BJ (cell line): ENCODE results near the gene RB1. TPM values are rescaled to one million over a fixed set of nuclear protein-coding genes. Genes with fewer than 3 reads are reported as not detected.

Experiments
- CTCF ChIA-PET: fragments of 350-600 bp; formaldehyde crosslinking; extraction: SDS; loops from one replicate; lab custom pipeline; 2021; ENCODE audit warnings: antibody characterized with exemption, inconsistent platforms; lab: Yijun Ruan, JAX
- POLR2A ChIA-PET: fragments of 300-600 bp; sonication (Branson Sonifier 250); formaldehyde crosslinking; extraction: SDS; loops from one replicate; lab custom pipeline; 2021; ENCODE audit warnings: antibody characterized with exemption; lab: Charles Lee
- DNase-seq: peaks from one replicate; pipeline ENCODE4 v3.0.0-alpha.2; 2011; ENCODE audit warnings: low read depth
- H3K27me3 ChIP-seq: 2 replicates; pipeline ENCODE4 v1.6.0; 2011; ENCODE audit warnings: low read length; ENCODE audit not compliant: control insufficient read depth, insufficient read depth
- H3K36me3 ChIP-seq: 2 replicates; pipeline ENCODE4 v1.5.1; 2011; ENCODE audit warnings: low read length; ENCODE audit not compliant: control insufficient read depth, insufficient read depth
- H3K4me3 ChIP-seq: 2 replicates; pipeline ENCODE4 v1.5.1; 2011; ENCODE audit warnings: low read depth, mild to moderate bottlenecking, control low read depth, low read length
- CTCF ChIP-seq: IDR thresholded peaks from 2 replicates; pipeline ENCODE4 v1.5.1; 2011; ENCODE audit warnings: low read depth, mild to moderate bottlenecking, control low read depth, inconsistent platforms, low read length, moderate library complexity; ENCODE audit not compliant: insufficient read depth
- polyA plus RNA-seq: library from polyadenylated mRNA; depleted of rRNA; stranded (reverse); fragments of >200 nt; gene quantifications from 2 replicates; pipeline ENCODE4 v1.2.3, GENCODE V29; 2011

The RB1 gene
- polyA plus RNA-seq, 1 experiment, result 11.2 TPM

DNA sequence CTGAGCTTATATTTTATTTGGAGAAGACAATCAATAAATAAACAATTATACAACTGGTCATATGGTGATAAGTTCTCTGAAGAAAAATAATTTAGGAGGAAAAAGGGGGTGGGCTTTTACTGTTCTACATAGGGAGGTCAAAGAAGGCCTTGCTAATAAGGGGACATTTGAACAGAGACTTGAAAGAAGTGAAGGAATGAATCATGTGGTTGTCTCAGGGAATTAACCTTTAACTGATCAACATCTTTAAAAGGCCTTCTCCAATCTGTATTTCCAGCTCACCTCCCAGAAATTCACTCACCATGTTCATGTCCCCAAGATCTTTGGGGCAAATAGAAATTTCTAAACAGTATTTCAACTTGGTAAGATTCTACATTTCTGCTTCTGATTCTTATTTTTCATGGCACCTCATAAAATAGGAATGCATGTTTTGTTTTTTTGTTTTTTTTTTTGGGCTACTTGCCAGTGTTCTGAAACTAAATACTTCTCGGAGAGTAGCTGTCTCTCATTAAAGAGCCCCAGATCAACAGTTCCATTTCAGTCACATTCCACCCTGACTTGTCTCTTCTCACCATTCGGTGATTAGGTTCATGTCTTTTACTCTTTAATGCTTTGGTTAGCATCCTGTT lies 128.6 kb downstream of the RB1 start:
- ChIA-PET CTCF (interaction anchor here (0.6 kb wide), 1 partner anchor 167 kb away, joined by 3 read pairs; no protein-coding TSS in a partner anchor), POLR2A (no interaction called here)
- Histone ChIP-seq H3K4me3 (no peak overlapping the region), H3K36me3 (no peaks in the 10 kb centered on the region), H3K27me3 (no peaks in the 10 kb centered on the region)
- TF ChIP-seq CTCF, result no peak
- DNase-seq, result peak; percentile 39

DNA sequence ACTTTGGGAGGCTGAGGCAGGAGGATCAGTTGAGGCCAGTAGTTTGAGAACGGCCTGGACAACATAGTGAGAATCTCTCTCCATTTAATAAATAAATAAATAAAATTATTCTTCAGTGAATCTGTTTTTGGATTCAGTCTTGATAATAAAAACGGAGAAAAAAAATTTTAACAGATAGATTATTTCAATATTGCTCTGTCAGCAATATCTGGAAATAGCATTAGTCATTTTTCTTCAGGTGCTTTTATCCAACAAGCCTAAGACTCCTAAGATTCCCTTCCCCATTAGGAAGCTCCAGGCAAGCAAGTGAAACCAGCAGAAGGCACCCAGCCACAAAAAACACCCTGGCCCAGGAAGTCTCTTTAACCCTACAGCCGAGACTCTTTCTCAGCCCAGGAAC lies 130.6 kb downstream of the RB1 start:
- ChIA-PET CTCF (no interaction called here), POLR2A (no interaction called here)
- no peak for DNase-seq
- H3K27me3 ChIP-seq, result no peaks in the 10 kb centered on the region
- no peak overlapping the region for H3K4me3 ChIP-seq
- no peaks in the 10 kb centered on the region for H3K36me3 ChIP-seq
- TF ChIP-seq CTCF, result no peak

DNA sequence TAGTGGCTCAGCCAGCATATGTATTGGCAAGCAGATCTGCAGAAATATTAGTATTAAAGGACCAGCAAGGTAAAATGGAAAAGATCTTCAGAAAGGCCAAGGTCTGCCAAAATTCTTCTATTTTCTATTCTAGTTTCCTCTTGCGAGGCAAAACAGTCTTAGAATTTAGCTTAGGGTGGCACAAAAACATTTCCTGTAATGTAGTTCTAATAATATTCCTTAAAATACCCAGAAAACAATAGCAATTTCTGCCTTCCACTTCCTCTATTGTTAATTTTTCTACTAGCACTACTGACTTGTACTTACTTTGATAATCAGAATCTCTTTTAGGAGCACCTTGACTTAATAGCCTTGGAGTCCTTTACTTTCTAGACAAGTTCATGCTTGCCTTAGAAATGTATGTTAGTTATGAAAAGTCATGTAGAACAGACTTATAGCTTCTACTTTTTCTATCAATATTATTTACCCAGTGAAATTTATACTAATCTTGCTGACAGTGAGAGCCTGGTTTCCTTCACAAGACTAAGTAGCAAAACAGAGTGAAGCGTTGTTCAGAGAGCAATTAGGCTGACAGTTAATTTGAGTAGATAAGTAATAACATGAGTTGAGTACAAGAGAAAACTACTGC lies 133.2 kb downstream of the RB1 start:
- DNase-seq, result no peak
- POLR2A ChIA-PET, result no interaction called here
- no peaks in the 10 kb centered on the region for H3K27me3 ChIP-seq
- no peaks in the 10 kb centered on the region for H3K36me3 ChIP-seq
- CTCF ChIA-PET, result no interaction called here
- no peak overlapping the region for H3K4me3 ChIP-seq
- no peak for TF ChIP-seq CTCF

DNA sequence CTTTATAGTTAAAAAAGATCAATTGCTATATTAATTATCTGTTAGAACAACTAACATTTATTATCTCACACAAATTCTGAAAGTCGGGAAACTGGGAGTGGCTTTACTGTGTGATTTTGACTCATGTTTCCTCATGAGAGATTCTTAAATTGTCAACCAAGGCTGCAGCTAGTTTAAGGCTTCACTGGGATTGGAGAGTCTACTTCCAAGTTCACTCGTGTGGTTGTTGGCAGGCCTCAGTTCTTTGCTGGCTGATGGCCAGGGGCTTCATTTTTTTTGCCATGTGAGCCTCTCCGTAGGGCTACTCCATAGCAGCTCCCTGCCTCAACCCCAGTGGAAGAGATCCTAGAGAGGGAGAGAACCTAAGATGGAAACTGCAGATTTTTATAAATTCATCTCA lies 133.8 kb downstream of the RB1 start:
- DNase-seq, result no peak
- ChIA-PET CTCF (no interaction called here), POLR2A (no interaction called here)
- Histone ChIP-seq H3K36me3 (no peaks in the 10 kb centered on the region), H3K27me3 (no peaks in the 10 kb centered on the region), H3K4me3 (no peak overlapping the region)
- no peak for TF ChIP-seq CTCF

DNA sequence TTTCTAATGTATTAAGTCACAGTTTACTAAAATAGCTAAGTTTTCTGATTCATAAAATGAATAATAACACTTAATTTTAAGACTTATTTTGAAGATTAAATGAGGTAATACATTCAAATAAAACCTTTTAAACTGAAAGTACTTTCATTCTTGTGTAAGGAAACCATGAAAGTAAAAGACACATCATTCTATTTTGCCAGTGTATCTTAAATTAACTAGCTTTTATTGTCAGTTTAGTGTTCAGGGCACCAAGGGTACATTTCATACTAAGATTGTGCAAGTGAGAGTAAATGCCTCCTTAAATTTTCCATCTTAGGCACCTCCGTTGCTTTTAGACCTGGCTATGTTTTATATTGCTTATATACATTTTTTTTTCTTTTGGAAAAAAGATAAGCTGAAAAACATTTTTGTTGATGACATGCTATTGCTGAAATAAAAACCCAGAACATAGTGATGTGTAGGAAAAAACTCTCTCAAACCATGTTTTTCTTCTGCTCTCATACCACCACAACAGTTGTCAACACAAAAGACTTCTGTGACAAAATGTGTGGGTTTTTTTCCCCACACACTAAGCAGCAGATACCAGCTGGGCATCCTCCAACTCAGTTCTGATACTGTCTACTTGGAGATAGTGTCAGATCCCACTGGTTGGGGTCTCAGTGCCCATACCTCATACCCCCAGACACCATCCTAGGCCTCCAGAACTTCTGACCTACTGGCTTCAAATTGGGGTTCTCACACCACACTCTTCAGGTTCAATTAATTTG lies 140.1 kb downstream of the RB1 start:
- POLR2A ChIA-PET, result no interaction called here
- CTCF ChIA-PET, result no interaction called here

More for the DNA sequence above, 140.1 kb downstream of the RB1 start:
- Histone ChIP-seq H3K36me3 (no peaks in the 10 kb centered on the region), H3K27me3 (no peaks in the 10 kb centered on the region), H3K4me3 (no peak overlapping the region)
- DNase-seq, result no peak
- TF ChIP-seq CTCF, result no peak
